HPDE6-E6E7 (cell line): Measurements from ENCODE around the gene PYM1.

Experiments used
- DNase-seq: peaks from one replicate; pipeline ENCODE4 v3.0.0; 2011; ENCODE audit warnings: missing footprints; ENCODE audit errors: extremely low spot score

Gene PYM1

GRCh38 chr12:55927588-55928502 is at the start of gene PYM1:
Gene PYM1 (minus strand): TSS chr12:55927894. CDS start chr12:55927761, 133 bp downstream.
- no peak for DNase-seq

- no peak for DNase-seq
Measured at GRCh38 chr12:55974308-55974730, 46.6 kb upstream of the PYM1 start.

GRCh38 chr12:55973599-55974307 is 46.1 kb upstream of the PYM1 start, which contains the start of gene RAB5B:
Gene RAB5B (plus strand): TSS chr12:55974078. CDS start chr12:55986961, 12,883 bp downstream.
- peak; percentile 97 for DNase-seq

GRCh38 chr12:55972911-55973598 is 45.4 kb upstream of the PYM1 start:
- DNase-seq = no peak

DNA sequence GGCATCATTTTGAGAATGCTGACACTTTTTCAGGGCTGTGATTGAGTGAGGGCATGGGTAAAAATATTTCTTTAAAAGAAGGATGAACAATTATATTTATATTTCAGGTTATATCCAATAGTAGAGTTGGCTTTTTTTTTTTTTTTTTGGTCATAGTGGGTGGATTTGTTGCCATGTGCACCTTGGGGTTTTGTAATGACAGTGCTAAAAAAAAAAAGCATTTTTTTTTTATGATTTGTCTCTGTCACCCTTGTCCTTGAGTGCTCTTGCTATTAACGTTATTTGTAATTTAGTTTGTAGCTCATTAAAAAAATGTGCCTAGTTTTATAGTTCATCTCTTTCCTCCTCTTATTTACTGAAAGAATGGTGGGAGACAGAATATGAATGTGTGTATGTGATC is 44.8 kb upstream of the PYM1 start:
- DNase-seq = no peak

- no peak for DNase-seq
Measured at GRCh38 chr12:55972042-55972441, 44.3 kb upstream of the PYM1 start.

- DNase-seq = no peak
Measured at GRCh38 chr12:55970775-55971174, 43.1 kb upstream of the PYM1 start.

DNA sequence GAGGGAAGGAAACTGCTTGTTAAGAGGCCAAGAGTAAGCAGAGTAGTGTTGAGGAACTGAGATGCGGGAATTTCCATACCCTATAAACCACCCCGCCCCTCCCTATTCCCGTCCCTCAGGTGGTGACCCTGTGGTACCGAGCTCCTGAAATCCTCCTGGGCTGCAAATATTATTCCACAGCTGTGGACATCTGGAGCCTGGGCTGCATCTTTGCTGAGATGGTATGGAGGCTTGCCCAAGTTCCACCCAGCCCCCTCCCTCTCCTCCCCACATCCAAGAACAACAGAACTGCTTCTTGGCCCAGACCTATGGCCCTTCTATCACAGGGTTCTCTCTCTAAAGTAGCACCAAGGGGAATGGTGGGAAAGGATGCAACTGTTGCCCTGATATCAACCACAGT is 41.7 kb upstream of the PYM1 start:
- no peak for DNase-seq

- peak; percentile 84 for DNase-seq
Measured at GRCh38 chr12:55966408-55967281, 39.0 kb upstream of the PYM1 start, which contains the start of gene CDK2. Gene CDK2 (plus strand): TSS chr12:55966830. CDS start chr12:55967009, 179 bp downstream.

DNA sequence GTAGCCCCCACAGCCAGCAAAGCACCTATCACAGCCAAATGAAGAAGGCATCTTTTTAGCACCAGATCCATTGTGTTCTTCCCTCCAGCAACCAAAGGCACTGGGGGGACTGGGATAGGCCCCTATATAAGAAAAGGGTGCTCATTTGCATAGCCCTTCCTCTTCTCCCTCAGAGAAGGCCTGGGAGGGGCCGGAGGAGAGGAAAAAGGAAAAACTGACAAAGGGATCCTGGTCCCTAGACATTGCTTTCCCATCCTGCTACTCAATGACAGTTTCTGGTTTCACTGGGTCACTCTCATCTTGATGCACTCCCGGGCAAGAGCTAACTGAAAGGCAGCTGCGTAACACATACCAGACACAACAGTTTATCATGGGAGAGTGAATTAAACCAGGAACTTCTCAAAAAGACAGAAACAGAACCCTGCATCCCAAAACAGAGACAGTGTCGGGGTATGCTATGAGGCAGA is 38.3 kb upstream of the PYM1 start, which contains the start of gene PMEL:
Gene PMEL (minus strand): TSS at position 102 of the 467 bp plus-strand sequence. CDS start 31 bp downstream, at position 71.
- DNase-seq = no peak

GRCh38 chr12:55965240-55965639 is 37.5 kb upstream of the PYM1 start:
- DNase-seq = no peak

GRCh38 chr12:55963760-55964159 is 36.1 kb upstream of the PYM1 start:
- no peak for DNase-seq

GRCh38 chr12:55957106-55957859 is 29.6 kb upstream of the PYM1 start:
- no peak for DNase-seq

- peak; percentile 94 for DNase-seq
Measured at GRCh38 chr12:55955800-55956508, 28.3 kb upstream of the PYM1 start.

- no peak for DNase-seq
Measured at GRCh38 chr12:55955344-55955743, 27.6 kb upstream of the PYM1 start.

DNA sequence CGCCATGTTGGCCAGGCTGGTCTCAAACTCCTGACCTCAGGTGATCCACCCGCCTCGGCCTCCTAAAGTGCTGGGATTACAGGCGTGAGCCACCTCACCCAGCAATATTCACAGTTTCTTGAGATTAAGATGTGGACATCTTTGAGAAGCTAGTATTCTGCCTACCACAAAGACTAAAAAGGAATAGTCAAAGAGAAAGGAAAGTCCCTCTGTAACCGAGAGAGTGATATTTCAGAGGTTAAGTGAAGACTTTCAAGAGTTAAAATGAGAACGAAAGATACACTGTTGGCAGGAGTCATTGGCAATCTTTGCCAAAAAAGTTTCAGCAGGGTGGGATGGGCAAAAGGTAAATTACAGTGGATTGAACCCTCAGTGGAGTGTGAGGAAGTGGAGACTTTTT is 18.9 kb upstream of the PYM1 start:
- DNase-seq = no peak

GRCh38 chr12:55942577-55943136 is 15.0 kb upstream of the PYM1 start:
- no peak for DNase-seq

DNA sequence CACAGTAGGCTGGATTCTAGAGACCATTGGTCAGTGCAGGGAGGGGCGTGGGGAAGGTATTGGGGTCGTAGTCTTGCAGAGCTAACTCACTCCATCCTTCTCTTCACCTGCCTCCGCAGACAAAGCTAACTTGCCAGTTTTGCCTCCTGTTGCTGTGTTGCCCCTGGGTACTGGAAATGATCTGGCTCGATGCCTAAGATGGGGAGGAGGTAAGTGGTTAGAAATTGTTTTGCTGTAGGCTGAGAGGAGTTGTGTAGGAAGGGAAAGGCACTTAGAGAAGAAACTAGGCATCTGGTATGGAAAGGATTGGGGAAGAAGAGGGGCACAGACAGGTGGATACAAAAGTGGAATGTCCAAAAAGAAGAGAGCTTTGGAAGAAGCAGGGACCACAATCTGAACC is 14.4 kb upstream of the PYM1 start:
- DNase-seq = no peak
